Inferior parietal cortex (tissue), 1 donor: ENCODE data around the gene OMD.
"Not testable (repeated sequence)": the region's sequence is repeated elsewhere in the genome, so short reads cannot be mapped to it uniquely, and the experiment has no call there.

Experiments used
- DNase-seq: peaks from one replicate; pipeline ENCODE4 v3.0.0-alpha.2; 2016; ENCODE audit errors: extremely low spot score

The OMD gene

DNA sequence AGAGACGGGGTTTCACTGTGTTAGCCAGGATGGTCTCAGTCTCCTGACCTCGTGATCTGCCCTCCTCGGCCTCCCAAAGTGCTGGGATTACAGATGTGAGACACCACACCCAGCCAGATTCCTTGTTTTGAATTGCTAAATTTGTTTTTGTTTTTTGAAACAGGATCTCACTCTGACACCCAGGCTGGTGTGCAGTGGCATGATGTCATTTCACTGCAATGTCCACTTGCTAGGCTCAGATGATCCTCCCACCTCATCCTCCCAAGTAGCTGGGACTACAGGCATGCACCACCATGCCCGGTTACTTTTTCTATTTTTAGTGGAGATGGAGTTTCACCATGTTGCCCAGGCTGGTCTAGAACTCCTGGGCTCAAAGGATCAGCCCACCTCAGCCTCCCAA lies 13.1 kb downstream of the OMD start:
- not testable (repeated sequence) for DNase-seq

DNA sequence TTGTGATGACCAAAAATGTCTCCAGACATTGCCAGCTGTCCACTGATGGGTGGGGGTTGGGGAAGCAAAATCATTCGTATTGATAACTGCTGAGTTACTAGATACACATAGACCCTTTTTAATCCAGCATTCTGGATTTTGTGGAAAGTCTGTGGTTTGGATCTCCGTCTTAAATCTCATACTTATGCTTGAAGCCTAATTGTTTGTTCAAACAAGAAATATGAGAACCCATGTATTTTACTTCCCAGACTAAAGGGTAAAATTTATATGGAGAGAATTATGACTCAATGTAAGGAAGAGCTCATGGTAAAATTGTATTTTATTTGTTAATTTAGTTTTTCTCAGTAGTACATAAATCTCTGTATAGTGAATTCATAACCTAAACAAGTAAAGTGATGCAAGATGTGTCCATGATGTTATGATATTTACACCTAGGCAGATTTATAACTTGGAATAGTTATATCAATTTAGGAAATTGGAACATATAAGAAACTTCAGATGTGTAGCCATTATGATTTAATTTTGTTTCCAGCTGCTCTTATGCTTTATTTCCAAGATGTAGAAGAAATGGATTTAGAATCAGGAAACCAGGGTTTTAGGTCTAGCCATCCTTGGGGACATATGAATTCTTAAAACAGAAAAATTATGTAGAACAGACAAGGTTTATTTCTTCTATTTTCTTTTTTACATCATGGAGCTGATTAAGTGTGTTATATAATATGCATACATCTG lies 15.4 kb downstream of the OMD start:
- DNase-seq: no peak

DNA sequence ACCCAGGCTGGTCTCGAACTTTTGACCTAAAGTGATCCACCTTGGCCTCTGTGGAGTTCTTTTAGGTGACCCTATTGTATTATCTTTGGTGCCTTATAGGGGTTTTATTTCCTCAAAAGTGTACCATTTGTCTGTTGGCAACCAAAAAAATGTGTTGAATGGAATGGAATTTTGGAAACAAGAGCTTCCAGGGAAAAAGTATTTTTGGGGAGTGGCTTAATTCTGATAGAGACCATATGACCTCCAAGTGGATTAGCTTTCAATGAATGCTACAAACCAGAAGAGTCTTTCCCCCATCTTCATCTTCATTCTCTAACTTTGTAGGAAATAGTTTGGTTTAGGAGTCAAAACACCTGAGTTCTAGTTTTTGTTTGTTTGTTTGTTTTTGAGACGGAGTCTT lies 16.5 kb downstream of the OMD start:
- DNase-seq: no peak

DNA sequence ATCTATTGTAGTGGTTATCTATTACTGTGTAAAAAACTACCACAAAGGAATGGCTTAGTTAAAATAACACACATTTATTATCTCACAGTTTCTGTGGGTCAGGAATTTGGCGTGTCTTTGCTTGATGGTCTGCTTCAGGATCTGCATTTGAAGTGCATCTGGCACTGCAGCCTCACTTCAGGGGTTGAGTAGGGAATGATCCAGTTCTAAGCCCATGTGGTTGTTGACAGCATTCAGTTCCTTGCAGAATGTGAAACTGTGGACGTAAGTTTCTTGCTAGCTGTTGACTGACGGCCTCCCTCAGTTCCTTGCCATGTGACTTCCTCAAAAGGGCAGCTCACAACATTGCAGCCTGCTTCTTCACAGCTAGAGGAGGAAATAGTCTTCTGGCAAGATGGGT lies 17.8 kb downstream of the OMD start:
- DNase-seq: no peak

DNA sequence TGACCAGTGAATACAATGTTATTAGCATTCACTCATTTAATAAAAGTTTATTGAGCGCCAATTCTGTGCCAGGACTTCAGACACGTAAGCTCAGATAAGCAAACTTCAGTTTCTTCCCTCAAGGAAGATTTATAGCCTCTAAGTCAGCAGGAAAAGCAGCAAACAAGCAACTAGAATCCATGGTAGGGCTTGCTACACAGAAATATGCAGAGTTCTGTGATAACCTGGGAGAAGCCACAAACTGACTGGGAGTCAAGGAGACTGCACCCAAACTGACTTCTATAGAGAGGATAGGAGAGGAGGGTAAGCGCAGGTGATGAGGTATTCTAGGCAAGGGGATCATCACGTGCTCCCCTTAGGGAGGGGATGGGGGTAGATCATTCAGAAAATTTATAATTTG lies 18.5 kb downstream of the OMD start:
- no peak for DNase-seq

DNA sequence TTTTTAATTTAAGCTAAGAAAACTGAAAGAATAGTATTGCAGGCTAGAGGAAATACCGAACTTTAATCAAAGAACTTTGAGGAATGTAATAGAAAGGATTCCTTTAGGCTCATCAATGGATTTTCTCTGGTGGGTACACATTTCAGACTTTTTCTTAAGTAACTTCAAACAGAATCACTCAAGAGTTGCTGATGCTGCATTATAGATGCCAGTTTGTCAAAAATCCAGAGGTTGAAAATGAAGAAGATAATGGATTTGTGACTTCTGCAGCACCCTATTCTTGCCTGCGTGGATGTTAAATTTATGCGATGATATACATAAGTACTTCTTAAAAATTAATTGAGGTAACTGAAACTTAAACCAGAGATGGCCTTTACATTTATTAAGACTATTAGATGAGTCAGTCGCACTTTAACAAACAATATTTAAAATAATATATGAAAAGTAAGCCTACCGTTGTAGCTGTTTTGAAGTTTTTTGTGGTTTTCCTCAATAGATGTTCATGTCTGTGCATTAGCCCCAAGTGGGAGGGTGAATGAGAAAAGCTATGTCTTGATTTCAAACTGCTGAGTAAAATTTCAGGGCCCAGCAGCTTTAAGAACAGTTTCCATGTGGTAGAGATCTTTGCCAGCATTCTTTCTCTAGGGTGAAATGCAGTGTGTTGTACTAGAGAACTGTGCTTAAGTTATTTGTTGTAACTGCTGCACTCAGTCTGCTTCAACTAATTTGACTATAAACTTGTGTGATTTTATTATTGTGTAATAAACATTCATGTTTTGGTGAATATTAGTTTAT lies 20.0 kb downstream of the OMD start, which contains the start of gene OGN:
OGN (minus strand) TSS at position 537 of the 795 bp plus-strand sequence. CDS start 1,171 bp downstream, outside the sequence.
- no peak for DNase-seq

DNA sequence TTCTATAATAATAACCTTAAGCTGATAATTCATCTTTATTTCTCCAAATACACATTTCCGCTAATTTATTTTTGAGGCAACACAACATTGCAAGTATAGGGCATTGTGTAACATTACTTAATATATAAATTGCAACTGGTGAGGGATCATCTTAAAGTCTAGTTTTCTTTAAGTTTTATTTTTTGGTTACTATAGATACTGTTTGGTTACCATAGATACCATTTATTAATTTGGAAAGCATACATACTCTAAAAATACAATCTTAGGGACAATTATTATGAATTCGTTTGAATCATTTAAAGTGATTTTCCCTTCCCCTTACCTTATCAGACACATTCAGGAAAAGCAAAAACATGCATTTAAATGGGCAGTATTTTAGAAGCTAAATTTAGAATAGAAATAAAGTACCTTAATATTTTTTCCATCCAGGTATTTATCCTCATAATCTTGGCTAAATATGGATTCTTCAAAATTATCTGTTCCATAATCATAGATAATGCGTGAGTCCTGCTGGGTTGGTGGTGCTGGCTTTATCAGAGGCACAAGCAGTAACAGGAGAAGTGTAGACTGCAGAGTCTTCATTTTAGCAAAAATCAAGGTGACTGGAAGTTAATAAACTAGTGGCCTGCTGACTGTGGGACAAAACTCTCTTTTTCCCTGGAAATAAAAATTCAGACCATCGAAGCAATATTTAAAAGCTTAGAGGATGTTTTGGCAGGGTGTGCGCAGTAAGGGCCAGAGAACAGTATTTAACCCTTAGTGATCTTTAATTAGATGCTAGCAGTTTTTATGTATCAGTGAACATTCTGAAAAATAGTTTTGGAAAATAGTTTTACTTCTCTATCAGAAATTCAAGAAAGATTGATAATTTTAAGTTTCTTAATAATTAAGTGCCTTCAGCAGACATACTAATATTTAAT lies 21.2 kb downstream of the OMD start:
- no peak for DNase-seq

DNA sequence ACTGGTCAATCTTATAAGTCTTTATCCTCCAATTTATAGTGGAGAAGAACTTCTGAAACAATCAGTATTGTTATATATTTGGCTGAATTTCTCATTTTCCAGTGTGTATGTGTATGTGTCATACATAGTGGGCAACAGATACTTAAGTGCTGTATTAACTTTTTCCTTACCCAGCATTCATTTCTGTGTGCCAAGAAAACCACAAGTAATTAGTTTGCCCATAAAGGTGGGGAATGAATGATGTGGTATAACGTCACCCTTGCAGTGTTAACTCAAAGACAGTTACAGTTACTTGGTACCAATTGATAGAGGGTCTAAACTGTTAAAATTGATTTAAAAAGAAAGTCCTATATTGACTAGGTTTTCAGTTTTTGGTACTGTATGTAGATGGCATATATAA lies 21.9 kb downstream of the OMD start:
- DNase-seq: no peak

DNA sequence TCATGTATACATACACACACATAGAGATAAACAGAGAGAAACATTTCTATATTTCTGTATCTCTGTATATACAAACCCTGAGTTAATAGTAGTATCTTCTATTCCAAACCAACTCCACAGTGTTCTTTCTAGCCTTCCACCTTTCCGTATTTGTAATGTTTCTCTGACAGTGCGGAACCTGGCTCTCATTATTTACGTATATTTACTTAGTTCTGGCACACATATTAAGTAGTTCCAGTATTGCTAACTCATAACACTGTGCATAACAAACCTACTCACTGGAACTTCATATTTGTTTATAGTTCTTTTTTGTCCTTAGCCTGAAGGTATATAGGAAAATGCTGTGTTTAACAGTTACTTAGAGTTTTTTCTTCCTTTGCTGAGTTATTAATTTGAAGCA lies 26.4 kb downstream of the OMD start:
- no peak for DNase-seq

DNA sequence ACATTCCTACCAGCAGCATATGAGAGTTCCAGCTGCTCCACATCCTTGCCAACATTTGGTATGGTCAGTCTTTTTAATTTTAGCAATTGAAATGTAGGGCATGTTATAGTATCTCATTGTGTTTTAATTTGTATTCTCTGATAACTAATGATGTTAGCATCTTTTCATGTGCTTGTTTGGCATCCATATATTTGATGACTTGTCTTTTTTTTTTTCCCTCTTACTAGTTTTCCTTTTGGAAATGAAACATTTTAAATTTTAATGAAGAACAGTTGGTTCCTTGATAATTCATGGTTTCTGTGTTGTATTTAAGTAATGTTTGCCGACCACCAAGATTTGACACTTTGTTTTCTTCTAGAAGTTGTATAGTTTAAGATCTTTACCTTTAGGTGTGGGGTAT lies 28.7 kb downstream of the OMD start:
- no peak for DNase-seq

DNA sequence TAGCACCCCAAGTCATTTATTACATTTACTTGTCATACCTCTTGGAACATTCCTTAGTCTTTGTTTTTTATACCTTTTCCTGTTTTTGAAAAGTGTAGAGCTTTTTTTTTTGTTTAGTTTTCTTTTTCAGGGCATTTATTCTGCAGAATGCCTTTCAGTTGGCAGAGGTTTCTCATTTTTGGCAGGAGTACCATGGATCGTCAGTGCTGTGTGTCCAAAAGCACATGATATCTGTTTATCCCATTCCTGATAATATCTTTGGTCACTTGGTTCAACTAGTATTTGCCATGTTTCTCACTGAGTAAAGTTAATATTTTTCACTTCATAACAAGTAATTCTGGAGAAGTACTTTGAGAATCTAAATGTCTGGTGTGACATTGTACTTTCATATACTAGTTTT lies 30.6 kb downstream of the OMD start:
- DNase-seq: no peak

DNA sequence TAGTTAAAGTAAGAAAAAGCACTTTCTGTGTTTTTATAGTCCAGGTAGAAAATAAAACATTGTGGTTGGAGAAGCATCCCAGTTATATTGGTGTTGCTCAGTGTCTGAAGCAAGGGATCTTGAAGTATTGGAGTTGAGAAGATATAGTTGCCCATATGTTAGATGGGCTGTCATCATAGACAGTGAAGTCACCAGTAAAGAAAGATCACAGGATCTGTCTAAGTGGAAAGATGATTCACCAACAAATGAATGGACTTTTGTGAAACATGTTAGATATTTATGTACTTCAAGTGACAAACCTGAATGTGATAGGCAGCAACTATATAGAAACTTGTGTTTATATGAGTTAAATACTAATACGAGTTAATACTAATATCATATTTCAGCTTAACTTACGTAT lies 31.6 kb downstream of the OMD start:
- no peak for DNase-seq

DNA sequence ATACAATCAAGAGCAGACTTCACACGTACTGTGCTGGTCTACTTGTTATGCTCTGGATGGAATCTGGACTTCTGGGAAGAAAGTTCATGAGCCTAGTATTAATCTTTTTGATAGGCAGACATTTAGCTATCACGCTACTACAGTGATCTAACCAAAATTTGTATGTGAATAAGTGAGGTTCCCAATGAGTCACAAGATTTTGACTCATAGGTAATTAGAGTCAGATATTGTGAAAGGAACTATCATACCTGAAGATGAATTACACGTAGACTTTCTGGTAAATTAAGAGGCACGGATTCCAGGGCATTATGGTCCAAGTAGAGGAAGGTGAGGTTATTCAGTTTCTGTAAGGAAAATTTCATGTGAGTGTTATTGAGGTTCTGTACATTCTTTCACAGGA lies 38.3 kb downstream of the OMD start:
- no peak for DNase-seq

DNA sequence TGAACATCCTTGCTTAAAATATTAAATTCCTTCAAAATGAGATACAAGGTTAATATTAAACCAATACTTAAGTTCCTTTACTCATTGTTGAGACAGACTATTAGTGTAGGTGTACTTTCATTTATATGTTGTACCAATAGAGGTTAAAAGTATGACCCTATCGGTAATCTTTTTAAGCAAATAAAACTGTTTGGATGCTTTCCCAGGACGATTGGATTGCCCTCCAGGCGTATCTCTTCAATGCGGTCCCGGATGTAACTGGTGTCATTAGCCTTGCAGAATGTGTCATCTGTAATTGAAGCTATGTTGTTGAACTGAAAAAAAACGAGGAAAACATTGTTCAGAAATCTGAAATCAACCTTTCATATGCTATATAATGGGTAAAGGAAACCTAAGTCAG lies 38.8 kb downstream of the OMD start:
- no peak for DNase-seq

DNA sequence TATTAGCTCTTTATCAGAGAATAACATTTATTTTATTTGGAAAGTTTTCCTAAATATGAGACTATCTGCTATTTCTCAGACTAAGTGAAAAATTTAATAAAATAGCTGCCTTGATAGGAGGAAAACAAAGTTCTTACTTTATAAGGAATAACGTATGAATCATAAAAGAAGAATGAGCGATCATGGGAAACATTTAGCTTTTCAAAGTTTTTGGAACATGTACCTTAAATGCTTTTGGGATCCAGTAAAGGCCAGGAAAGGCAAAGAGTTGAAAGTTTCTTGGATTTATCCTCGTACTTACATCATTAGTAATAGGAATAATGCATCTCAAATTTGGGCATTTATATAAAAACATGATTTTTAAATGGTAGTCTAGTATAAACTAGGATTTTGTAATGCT lies 39.3 kb downstream of the OMD start:
- DNase-seq: no peak

DNA sequence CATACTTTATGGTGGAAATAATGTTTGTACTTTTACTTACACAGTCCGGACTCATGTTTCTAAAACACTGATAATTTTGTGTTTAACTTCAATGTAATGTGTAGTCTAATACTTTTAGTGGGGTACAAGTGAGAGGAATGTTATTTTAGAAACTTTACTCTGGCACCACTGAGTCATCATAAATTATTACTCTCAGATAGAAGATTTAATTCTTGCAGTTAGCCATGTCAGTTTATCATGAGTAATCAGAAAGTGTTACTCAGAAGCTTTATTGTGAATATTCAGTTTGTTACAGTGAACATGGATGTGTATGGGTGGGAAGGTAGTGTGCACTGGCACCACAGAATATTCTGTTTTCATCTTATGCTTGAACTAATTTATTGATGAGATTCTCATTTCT lies 39.9 kb downstream of the OMD start:
- no peak for DNase-seq

DNA sequence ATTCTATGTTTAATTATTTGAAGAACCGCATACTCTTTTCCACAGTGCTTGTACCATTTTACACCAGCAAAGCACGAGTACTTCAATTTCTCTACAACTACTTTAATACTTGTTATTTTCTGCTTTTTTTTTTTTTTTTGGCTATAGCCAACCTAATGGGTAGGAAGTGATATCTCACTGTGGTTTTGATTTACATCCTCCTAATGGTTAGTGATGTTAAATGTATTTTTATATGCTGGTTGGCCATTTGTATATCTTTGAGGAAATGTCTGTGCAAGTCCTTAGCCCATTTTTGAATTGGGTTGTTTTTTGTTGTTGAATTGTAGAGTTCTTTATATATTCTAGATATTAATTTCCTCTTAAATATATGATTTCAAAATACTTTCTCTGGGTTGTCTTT lies 42.5 kb downstream of the OMD start:
- DNase-seq: no peak

DNA sequence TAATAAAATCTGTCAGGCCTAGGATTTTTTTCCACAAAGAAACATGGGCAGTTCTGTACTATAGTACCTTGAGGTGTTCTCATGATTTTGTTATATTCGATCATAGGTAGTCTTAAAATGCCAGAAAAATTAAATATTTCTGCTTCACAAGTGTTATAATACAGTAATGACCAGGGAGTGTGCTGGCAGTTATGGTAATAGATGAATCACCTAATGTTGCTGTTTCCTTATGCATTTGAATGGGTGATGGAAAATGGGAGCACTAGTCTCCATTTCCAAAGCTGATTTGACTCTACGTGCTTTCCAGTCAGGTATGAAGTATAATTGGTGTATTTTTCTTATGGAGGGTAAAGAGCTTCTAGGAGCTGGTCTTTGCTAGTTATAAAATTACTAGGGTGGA lies 43.7 kb downstream of the OMD start:
- no peak for DNase-seq

DNA sequence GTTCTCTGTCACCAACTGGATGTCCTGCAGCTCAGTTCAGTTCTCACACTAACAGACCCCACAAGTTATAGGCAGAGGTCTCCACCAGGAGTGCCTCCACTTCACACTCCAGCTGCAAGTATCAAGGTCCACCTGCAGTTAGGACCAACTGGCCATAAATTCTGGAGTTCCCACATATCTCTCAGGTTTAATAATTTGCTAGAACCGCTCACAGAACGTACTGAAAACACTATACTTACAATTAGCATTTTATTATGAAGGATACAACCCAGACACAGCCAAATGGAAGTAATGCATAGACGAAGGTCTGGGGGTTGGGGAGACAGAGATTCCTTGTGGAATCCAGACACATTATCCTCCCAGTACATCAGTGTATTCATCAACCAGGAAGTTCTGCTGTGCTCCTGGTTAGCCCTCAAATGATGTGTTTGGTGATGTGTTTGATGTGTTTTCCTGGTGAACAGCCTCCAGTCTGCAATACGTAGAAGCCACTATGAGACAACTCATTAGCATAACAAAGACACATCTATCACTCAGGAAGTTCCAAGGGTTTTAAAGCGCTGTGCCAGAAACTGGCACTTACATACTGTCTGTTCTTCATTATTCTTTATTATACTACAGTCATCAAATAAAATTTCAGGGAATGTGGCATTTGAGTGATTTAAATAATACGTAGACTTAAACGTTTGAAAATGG lies 45.3 kb downstream of the OMD start:
- no peak for DNase-seq

DNA sequence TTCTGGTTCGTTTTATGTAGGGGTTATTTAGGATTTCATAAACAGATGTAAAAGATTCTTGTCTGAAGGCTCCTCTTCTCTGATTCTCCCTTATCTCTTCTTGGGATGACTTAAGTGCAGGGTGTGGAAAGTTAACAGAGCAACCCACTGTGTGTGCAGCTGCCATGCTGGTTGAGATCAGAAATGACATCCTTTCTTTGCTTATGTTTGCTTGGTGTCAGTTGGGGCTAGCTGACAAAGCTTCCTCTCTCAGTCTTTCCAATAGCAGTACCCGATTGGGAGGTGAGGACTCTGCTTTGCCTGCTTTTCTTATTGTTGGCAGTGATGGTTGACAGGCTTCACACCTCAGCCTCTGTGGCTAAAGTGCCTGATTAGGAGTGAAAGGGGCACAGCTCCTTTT lies 46.4 kb downstream of the OMD start:
- no peak for DNase-seq

DNA sequence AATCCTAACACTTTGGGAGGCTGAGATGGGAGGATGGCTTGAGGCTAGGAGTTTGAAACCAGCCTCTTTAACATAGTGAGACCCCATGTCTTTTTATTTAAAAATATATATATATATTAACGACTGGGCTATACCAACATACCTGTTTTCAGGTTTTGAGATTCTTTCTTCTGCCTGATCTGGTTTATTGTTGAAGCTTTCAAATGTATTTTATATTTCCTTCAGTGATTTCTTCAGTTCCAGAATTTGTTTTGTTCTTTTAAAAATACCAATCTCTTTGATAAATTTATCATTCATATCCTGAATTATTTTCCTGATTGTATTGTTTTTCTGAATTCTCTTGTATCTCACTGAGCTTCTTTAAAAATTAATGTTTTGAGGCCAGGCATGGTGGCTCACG lies 51.1 kb downstream of the OMD start:
- DNase-seq: no peak

DNA sequence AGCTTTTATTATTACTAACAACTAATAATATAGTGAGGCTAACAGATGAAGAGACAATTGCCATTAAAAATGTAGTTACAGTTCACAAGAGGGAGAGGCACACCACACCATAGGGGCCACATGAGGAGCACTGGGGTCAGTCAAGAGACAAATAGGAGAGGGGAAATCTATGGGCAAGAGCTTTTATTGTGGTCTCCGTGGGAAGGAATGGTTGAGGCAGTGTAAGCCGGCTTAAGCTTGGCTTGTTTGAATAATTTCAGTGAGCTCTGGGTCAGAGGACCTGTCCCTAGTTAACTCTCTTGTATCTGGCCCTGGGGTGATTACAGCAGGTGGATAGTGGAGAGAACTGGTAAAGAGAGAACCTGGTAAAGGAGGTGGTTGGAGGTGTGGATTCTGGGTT lies 55.2 kb downstream of the OMD start:
- DNase-seq: no peak
